GM21723 (cell line): Measurements from ENCODE around the gene RIPPLY1.

Experiments
- ATAC-seq: cut with Tn5 transposase; IDR thresholded peaks from one replicate; pipeline ENCODE4 v1.9.1; 2021; ENCODE audit warnings: mild to moderate bottlenecking, moderate library complexity; ENCODE audit not compliant: unreplicated experiment

The RIPPLY1 gene, protein sequence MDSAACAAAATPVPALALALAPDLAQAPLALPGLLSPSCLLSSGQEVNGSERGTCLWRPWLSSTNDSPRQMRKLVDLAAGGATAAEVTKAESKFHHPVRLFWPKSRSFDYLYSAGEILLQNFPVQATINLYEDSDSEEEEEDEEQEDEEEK

DNA sequence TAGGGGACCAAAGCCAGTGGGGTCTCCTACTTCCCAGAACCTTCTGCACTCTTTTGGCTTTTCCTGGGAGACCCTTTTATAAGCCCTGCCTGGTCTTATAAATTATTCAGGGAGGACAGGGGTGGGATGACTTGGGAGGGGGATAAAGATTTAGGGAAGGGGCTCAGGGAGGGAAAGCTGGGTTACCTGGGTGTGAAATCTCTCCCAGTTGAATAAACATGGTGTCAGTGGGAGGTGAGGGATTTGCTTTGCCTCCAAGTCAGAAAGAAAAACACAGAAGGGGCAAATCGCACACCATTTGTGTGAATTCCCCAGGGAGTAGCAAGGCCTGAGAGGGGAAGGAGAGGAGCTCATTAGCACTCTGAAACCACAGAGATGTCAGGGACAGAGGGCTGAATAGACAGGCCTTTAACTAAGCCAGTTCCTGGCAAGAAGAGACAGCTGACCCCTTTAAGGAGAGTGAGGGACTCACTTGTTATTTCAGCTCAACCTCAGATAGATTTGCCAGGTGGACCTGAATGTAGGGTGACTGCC lies at the start of gene RIPPLY1:
RIPPLY1 (minus strand) TSS at position 51 of the 534 bp plus-strand sequence. CDS start 54 bp downstream, outside the sequence.
- ATAC-seq = no peak

DNA sequence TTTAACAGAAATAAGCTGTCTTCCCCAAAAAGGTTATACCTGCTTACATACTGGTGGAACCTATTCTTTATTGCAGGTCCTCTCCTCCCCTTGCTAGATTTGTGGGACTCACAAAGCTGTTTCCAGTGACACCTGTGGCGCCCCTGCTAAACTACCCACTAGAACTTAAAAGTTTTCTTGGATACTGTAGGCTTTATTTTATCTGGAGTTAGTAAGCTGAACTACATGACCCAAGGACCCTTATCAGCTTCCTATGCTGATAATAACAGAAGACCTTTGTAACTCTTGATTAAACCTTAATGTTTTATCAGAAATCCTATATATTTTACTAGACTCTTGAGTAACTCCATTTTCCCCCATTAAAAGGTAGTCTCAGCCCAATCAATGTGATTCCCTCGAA lies 49.4 kb upstream of the RIPPLY1 start:
- no peak for ATAC-seq

DNA sequence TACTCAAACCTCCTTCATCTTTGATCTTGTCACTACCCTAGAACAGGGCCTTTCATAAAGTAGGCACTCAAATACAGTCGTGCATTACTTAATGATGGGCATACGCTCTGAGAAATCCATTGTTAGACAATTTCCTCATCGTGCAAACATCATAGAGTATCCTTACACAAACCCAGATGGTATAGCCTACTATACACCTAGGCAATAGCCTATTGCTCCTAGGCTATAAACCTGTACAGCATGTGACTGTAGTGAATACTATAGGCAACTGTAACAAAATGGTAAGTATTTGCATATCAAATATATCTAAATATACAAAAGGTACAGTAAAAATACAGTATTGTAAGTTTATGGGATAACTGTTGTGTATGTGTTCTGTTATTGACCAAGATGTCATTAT lies 48.9 kb upstream of the RIPPLY1 start:
- ATAC-seq = no peak

DNA sequence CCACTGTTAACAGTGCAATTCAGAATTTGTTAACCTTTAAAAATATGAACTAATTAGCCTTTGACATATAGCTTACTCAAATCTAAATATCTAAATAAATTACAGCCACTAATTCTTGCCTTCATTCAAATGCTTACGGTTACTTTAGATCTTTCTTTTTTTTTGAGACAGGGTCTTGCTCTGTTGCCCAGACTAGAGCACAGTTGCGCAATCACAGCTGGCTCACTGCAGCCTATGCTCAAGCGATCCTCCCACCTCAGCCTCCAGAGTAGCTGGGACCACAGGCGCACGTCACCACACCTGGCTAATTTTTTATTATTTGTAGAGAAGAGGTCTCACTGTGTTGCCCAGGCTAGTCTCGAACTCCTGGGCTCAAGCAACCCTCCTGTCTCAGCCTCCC lies 48.1 kb upstream of the RIPPLY1 start:
- ATAC-seq = no peak

DNA sequence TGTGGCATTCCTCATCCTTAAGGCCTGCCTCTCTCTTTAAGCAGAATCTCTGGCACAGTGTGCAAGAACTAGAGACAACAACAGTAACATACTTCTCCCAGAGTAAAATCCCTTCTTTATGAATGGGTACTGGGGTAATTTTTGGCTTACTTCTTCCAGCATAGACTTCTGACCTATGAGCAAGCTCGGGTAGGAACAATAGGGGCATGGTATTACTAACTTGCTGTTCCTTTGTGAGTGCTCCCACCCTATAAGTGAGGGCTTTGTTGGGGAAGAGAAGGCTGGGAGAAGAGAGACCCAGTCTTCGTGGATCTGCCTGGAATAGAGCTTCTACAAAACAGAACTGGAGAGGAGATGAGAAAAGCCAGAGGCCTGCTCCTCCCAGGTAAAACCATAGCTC lies 47.2 kb upstream of the RIPPLY1 start:
- ATAC-seq = no peak

DNA sequence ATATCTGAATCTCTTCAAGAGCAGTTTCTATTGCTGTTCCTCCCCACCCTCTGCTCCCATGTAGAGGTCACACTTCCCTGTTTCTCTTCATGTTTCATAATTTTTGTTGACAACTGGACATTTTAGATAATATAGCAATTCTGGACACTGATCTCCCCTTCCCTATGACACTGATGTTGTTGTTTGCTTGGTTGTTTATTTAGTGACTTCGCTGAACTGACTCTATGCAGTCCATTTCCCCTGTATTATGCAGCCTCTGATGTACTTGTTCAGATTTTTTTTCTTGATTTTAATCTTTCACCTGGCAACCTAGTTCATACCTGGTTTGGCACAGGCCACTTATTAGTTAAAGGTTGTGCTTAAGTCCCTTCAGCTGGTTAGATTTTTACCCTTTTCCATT lies 46.2 kb upstream of the RIPPLY1 start:
- no peak for ATAC-seq

DNA sequence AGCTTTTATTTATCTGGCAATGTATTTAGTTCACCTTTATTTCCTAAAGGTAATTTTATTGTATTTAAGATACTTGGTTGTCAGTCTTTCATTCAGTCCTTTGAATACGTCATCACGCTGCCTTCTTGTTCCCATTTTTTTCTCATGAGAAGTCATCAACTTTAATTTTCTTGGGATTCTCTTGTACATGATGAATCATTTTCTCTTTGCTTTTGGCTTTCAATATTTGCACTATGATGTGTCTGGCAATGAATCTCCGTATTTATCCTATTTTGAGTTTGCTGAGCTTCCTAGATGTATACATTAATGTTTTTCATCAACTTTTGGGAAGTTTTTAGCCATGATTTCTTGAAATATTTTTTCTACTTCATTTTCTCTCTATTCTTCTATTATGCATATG lies 45.5 kb upstream of the RIPPLY1 start:
- ATAC-seq = no peak

DNA sequence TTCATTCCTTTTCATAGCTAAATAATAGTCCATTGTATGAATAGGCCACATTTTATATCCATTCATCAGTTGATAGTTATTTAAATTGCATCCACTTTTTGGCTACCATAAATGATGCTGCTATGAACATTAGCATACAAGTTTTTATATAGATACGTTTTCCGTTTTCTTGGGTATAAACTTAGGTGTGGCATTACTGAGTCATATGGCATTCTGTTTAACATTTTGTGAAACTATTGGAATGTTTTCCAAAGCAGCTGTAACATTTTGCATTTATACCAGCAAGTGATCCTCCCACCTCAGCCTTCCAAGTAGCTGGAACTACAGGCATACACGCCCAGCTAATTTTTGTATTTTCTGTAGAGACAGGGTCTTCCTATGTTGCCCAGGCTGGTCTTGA lies 43.3 kb upstream of the RIPPLY1 start:
- ATAC-seq = no peak

DNA sequence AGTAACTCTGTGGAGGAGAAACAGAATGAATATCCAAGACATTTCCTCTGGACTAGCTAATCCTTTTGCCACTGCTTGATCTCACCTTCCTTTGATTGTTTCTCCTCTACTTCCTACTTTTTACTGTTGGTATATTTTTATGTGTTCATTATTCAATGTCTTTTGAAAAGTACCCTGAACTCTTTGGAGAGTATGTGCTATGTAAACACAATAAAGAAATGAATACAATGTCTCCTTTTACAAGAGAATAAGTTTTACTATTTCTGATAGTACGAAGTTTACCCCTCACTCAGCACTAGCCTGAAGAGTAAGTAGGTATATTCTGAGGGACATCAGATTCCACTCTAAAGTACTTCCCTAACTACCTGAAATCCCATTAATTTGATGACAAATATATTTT lies 36.9 kb upstream of the RIPPLY1 start:
- no peak for ATAC-seq

DNA sequence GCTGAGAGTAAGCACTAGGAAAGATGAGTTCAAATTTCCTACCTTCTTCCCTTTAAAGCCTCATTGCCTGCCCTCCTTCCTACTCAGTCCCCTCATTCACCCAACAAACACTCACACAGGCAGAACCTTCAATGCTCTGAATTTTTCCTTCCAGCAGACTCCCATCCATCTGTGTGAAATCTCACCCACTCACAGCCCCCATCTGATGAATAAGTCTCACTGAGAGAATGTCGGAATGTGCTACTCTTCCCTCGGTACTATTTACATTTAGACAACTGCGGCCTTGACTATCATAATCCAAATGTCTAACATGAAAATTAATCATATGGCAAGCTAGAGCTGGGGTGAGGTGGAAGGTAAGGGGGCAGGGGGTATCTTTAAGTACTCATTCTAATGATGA lies 36.4 kb upstream of the RIPPLY1 start:
- no peak for ATAC-seq

DNA sequence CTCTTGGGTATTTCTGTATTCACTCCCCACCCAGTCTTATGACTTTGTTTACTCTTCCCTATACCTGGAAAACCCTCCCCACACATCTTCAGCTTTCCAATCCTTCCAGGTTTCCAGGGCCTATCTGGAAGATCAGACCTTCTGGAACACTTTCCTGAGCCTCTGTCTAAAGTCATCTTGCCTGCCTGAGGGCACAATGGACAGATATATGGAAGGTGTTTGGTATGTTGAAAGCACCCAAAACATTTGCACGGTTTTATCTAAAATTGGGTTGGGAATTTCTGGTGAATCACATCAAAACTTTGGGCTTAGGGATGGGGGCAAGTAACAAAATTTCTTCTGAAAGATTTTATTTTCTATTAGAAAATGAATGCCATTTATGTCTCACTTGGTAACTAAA lies 33.1 kb upstream of the RIPPLY1 start:
- no peak for ATAC-seq

DNA sequence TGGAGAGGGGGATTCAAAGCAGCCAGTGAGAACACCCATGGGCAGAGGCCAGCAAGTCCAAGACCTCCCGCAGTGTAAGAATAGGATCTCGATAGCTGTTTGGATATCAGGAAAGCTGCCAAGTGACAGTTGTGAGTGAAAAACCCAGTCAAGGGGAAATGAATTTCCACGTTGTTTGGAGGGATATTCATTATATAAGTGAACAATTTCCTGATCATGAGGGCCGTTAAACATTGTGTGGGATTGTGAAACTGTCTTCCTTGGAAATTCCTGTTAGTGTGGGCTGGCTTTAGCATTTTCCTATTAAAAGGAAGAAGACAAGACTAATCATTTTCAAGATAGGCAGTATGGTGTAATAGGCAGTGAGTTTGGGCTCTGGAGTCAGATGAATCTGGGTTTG lies 32.0 kb upstream of the RIPPLY1 start:
- ATAC-seq = no peak

DNA sequence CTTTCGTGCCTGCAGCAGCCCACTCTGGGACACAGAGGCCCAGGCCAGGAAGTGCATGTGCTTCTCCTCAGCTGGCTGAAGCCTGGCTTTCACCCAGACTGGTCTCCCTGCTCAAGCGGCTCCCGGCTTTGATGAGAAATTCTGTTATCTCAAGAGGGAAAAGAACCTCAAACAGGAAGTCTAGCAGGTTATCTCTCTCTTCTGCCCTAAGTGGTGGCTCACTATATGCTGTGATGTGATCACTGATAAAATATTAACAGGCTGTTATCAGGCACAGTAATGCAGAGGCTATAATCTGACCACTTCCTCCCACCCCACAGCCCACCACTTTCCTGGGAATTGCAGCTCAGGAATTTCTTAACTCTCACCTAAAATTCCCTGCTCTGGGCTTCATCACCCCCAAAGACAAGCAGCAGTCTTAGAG lies 30.4 kb upstream of the RIPPLY1 start:
- no peak for ATAC-seq

DNA sequence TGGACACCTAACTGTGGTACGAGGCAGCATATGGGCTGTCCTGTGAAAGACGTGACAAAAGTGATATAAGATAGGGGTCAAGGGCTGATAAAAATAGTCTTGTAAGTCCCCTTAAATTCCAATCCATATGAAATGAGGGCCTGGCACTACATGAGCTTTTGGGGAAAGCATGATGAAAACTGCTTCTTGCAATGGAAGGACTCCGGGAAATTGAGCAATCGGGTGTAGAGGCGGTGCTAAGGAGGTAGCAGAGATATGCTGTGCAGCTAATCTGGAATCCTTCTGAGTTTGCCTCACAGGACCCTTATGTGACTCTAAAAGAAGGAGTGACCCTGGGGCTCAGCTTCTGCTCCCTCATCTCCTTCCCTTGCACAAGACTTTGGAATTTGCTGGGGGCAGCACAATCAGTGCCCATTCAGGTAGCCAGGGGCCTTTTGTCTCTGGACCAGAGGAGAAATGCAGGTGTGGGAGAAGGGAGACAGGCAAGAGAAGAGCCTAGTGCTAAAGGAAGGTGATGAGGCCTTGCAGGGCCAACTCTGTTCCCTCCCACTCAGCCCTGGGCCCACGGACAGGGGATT lies 29.9 kb upstream of the RIPPLY1 start:
- no peak for ATAC-seq

DNA sequence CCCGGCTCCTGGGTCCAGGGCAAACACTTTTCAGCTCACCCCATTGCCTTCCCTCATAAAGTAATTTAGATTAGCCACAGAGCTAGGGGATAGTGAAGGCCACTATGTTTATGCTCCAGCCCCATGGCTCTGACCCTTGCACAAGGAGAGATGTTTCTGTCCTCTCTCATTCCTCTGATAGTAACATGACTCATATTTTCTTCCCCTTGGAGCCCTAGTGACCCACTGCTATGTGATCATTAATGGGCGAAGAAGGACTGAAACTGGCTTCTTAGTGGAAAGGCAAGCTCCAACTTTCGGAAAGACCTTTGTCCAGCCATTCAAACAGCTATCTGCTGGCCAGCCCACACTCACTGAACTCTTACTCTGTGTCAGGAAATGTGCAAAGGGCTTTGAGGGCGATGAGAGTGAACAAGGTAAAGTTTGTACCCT lies 29.4 kb upstream of the RIPPLY1 start:
- ATAC-seq = no peak

DNA sequence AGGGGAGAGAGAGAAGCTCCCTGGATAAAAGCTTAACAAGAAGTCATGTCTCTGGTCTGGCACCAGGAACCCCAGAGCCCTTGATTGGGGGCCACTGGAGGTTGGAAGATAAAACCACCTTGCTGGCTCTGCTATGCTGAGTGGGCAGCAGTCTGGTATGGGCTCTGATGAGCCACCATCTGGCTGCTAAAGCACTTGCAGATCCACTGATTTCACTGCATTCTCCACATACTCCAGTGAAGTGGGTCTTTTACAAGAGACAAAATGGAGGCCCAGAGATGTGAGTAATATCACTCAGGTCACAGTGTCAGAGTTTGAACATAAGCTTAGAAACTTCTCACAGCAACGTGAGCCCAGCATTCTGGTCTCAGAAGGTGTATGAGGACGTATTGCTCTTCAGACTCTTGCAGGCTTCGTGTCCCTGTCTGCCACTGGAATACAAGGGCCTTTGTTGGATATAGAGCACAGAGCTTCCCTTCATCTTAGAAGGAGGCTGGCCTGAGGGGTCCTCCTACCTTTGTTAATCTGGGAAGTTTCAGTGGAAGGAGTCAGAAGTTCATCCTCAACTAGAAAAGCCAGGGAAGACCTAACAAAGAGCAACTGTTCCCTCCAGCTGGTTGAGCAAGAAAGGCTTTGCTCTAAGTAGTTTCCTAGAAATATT lies 28.8 kb upstream of the RIPPLY1 start:
- ATAC-seq = no peak

DNA sequence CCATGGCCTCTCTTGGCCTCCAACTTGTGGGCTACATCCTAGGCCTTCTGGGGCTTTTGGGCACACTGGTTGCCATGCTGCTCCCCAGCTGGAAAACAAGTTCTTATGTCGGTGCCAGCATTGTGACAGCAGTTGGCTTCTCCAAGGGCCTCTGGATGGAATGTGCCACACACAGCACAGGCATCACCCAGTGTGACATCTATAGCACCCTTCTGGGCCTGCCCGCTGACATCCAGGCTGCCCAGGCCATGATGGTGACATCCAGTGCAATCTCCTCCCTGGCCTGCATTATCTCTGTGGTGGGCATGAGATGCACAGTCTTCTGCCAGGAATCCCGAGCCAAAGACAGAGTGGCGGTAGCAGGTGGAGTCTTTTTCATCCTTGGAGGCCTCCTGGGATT lies 25.1 kb upstream of the RIPPLY1 start:
- ATAC-seq = no peak

DNA sequence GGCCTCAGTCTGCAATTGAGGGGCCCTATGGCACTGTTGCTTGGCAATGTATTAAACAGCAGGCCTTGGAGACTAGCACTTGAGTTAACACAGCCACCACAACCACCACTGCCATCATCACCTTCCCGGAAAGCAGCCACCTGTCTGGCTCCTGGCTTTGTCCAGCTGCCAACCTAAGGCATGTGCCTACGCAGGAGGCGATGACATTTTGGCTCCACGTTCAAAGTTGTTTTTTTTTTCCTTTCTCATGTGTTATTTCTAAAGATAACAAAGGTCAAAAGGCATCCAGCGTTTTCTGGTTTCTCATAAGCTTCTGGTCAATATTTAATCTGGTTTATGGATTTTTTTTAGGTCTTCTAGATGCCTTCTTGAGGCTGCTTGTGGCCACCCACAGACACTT lies 24.6 kb upstream of the RIPPLY1 start:
- ATAC-seq = no peak

DNA sequence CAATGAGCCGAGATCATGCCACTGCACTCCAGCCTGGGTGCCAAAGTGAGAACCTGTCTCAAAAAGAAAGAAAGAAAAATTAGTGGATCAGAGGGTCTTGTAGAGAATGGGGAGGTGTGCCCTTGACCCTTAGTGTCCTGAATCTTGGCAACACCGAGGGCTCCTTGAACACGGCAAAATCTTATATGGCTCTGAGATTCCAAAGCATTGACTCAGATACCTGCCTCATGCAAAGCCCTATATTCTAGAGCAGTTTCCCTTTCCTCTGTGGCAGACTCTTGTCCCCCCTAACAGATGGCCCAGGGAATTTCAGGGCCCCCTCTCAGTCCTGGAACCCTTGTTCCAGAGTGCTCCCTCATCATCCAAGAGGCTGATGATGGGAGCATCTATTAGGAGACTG lies 23.9 kb upstream of the RIPPLY1 start:
- ATAC-seq = no peak

DNA sequence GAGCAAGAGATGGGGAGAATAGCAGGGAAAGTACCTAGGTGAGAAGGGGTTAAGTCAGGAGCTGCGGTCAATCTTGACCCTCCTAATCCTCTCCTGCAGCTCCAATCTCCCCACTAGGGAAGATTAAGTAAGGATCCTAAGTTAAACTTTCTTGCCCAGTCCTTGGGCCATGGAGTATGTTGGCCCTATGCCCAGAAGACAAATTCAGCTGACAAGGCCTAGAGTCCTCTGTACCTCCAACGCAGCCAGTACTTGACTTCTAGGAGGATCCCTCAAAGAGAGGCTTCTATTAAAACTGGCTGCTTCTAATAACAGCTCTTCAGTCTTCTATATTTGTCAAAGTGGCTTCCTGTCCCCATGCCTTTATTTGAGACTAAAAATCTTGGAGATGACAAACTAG lies 18.5 kb upstream of the RIPPLY1 start:
- ATAC-seq = no peak

DNA sequence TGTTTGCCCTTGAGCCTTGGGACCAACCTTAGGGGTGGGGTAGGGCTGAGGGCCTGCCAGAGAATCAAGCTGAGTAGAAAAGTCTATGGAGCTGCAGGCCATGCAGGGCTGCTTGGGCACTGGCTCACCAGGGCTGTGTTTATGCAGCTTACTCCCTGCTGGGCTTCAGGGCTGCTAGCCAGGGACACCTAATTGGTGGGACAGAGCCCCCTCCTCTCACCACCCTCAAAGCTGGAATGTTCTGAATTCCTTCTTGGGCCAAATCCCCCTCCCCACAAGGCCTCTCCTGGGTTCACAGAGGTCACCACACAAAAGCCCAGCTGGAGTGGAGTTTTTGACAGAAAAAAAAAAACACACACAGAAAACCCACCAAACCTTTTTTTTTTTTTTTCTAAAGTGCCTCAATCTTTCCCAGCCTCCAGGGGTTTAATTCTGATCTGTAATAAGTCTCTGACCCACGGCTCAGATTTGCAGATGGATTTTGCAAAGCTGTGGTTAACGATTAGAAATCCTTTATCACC lies 16.9 kb upstream of the RIPPLY1 start, which contains the start of gene CLDN2:
CLDN2 (plus strand) TSS at position 471 of the 521 bp plus-strand sequence. CDS start 7,827 bp downstream, outside the sequence.
- no peak for ATAC-seq
